GM19463 (cell line): ENCODE results near the gene COQ5.
A peak's percentile ranks its signal among the peaks of the same experiment; 100 is the strongest.
"Not testable (repeated sequence)": the region's sequence is repeated elsewhere in the genome, so short reads cannot be mapped to it uniquely, and the experiment has no call there.

Experiments used
- ATAC-seq: cut with Tn5 transposase; IDR thresholded peaks from one replicate; pipeline ENCODE4 v1.9.1; 2021; ENCODE audit warnings: mild to moderate bottlenecking, moderate library complexity; ENCODE audit not compliant: unreplicated experiment

The COQ5 gene

GRCh38 chr12:120529641-120530417, 871 bp upstream of the COQ5 start:
- ATAC-seq: no peak

DNA sequence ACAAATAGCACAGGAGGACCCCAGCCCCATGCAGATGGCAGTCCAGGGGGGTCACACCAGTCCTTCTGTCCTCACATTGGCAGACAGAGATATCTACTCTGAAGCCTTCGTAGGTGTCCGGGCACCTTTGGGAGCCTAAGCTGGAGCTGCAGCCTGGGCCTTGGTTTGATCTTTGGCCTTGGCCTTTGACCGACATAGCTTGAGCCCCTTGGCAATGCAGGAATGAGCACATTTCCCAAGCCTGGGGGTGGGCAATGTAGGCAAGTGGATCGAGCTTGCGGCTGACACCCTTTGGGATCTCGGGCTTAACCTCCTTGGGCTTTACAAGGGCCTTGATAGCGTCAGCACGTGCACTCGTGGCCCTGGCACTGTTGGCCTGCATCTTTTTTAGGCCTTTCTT, 6.4 kb downstream of the COQ5 start:
- no peak for ATAC-seq

DNA sequence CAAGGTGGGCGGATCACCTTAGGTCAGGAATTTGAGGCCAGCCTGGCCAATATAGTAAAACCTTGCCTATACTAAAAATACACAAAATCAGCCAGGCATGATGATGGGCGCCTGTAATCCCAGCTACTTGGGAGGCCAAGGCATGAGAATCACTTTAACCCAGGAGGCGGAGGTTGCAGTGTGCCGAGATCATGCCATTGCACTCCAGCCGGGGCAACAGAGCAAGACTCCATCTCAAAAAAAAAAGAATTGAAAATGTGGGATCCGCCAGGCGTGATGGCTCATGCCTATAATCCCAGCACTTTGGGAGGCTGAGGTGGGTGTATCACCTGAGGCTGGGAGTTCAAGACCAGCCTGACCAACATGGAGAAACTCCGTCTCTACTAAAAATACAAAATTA, 9.6 kb downstream of the COQ5 start:
- ATAC-seq: not testable (repeated sequence)

DNA sequence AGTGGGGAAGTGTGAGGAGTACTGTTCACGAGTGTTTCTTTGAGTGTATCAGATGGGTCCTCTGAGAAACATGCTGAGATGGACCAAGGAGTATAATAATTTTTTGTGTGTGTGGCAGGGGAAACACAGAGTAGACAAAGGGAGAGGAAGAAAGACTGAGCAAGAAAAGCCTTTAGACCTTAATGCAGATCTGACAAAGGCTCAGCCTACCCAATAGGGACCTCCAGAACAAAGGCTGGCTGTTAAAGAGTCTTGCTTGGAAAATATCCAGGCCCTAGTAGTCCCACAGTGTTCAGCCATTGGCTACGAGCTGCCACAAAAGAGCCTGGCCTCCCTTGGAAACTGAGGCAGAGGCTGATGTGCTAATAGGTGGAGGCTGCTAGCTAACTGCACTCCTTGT, 13.5 kb downstream of the COQ5 start:
- ATAC-seq: no peak

DNA sequence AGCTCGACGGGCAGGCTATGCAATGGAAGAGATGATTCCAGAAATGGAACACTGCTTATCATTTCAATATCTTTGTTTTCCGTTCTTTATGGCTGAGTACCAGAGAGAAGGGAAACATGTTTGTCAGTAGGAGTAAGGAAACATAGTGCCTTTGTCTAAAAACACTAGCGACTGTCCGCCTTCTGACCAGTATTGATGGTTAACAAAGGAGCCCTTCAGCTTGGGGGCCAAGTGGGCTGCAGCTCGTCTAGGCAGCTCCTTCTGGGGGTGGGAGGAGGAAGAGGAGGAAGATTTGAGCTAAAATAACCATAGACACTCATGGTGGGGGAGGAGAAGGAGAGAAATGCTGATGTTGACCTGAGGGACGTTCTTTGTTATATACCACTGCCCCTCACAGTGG, 15.0 kb downstream of the COQ5 start:
- no peak for ATAC-seq

GRCh38 chr12:120508537-120508936, 20.4 kb downstream of the COQ5 start:
- no peak for ATAC-seq

- ATAC-seq: no peak
These were observed 24.4 kb downstream of the COQ5 start for GRCh38 chr12:120504587-120504986.

DNA sequence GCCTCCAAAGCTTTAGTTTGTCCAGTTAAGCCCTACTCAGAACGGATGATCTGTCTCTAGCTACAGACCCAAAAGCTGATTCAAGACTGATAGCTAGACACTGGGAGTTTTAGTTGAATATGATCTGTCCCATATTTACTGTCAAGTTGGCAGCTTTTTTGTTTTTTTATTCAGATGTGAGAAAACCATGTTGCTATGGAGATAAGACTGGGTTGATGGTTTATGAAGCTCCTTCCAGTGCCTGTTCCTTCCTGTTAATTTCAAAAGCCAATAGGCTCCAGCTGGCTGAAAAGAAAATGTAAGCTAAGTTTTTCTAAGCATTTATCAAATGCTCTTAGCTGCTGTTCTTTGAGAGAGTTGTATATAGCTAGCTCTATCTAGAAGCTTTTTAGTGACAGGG, 28.4 kb downstream of the COQ5 start:
- no peak for ATAC-seq

- ATAC-seq: no peak
These were observed 30.0 kb downstream of the COQ5 start for GRCh38 chr12:120498870-120499515.

GRCh38 chr12:120497524-120498150, 31.3 kb downstream of the COQ5 start:
- ATAC-seq: no peak

- peak; percentile 9 for ATAC-seq
These were observed 32.3 kb downstream of the COQ5 start for GRCh38 chr12:120496413-120497340.

DNA sequence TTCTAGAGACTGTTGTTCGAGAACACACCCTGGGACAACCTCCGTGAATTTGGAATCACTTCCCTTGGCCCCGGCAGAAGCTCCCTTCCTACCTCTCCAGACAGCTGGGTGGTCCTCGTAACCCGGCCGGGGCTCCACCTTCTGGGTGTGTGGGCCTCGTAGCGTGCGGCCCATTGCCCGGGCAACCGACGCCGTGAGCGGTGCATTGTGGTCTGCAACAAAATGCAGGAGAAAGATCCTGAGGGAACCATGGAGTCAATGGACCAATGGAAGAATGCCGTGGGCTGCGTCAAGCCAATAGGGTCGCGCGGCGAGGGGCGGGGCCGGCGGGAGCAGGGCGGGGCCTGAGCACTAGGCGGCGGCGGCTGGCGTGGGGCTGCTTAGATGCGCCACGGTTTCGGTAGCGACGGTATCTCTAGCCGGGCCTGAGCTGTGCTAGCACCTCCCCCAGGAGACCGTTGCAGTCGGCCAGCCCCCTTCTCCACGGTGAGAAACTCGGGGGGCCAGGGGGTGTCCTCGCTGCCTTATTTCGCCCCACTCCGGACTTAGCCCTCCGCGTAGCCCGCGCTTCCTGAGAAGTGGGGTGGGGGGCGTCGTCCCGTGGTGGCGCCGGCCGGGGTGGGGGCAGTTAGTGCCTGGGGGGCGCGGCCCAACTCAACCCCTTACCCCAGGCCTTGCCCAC, 33.1 kb downstream of the COQ5 start, which contains the start of gene DYNLL1:
Gene DYNLL1 (plus strand): TSS at position 383 of the 682 bp plus-strand sequence. CDS start 309 bp downstream, outside the sequence.
- peak; percentile 94 for ATAC-seq

DNA sequence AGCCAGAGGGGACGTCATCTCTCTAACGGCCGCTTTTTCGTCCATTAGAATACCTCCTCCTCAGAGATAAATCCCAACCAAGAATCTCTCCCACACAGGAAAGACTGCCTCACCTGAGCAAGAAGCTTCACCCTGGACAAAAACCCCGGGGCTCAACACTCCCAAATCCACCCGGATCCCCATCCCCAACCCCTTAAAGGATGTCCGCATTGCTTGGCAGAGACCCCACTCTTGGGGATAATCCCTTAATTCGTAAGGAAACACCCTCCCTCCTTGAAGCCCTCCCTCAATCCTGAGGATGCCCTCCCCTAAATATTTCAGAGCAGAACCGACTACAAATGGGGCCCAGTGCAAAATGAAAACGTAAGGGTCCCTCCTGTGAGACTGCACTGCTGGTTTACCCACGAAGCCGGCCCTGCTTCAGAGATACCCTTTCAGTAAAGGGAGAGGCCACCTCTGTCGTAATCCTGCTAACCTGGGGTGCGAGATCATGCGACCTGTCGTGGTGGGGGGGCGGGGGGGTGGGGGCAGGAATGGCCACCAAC, 33.7 kb downstream of the COQ5 start:
- peak; percentile 5 for ATAC-seq

DNA sequence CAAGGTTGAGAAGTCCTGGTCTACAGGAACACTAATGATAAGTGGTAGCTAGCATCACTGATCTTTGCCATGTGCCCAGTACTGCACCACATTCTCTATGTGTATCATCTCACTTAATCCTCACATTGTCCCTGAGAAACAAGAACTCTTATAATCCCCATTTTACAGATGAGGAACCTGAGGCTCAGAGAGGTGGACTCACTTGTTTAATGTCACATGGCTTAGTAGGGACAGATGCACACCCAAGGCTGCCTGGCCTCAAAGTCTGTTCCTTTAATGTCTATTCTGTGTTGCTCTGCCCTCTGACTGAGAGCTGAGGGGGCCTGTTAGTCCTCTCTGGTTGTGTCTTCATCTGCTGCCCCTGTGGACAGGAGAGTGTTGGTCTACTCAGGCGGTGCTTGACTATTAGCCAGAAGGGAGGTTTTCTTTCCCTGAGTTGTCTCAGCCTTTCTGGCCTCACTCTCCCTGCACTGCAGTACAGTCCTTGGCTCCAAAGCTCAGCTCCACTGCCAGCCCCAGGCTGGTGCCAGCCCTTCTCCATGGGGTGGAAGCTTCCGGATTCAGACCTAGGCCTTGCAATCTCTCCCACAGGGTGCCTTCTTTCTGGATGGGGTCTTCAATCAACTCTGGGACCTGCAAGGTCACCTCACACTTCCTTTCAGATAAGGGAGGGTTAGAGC, 38.0 kb downstream of the COQ5 start:
- ATAC-seq: no peak

- ATAC-seq: no peak
These were observed 38.6 kb downstream of the COQ5 start for GRCh38 chr12:120490325-120490724.

GRCh38 chr12:120489018-120489417, 39.9 kb downstream of the COQ5 start:
- ATAC-seq: no peak

DNA sequence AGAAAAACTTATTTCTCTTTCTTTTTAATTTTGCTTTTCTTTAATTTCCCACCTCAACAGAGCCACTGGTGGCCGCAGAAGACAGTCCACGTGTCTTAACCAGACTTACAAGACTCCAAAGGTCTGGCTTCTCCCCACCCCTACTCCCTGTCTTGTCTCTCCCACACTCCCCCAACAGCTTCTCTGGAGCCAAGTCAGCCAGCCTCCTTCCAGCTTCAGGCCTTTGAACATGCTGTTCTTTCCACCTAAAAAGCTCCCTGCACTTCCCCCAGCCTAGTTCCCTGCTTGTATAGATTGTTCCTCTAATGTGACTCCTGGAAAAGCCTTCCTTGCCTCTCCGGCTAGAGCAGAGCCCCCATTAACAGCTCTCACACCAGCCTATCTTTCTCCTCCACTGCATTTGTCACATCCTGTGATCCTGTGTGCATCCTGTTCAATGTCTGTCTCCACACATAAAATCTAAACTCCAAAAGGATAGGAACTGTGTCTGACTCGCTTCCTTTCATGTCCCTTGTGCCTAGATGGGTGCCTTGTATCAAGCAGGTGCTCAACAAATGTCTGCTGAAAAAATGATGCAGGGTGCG, 40.8 kb downstream of the COQ5 start:
- ATAC-seq: no peak

- not testable (repeated sequence) for ATAC-seq
These were observed 41.4 kb downstream of the COQ5 start for GRCh38 chr12:120487552-120487951.
